ENCODE measurements around the gene TRAF3.

- TF ChIP-seq, protein P1, sequence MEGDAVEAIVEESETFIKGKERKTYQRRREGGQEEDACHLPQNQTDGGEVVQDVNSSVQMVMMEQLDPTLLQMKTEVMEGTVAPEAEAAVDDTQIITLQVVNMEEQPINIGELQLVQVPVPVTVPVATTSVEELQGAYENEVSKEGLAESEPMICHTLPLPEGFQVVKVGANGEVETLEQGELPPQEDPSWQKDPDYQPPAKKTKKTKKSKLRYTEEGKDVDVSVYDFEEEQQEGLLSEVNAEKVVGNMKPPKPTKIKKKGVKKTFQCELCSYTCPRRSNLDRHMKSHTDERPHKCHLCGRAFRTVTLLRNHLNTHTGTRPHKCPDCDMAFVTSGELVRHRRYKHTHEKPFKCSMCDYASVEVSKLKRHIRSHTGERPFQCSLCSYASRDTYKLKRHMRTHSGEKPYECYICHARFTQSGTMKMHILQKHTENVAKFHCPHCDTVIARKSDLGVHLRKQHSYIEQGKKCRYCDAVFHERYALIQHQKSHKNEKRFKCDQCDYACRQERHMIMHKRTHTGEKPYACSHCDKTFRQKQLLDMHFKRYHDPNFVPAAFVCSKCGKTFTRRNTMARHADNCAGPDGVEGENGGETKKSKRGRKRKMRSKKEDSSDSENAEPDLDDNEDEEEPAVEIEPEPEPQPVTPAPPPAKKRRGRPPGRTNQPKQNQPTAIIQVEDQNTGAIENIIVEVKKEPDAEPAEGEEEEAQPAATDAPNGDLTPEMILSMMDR (IDR thresholded peaks at IDR 0.05; ENCODE audit: insufficient read depth, low read depth, low read length), result no peak
- TF ChIP-seq EZH2 (IDR thresholded peaks at IDR 0.05; ENCODE audit: insufficient read depth, low read length), result no peak
Measured at GRCh38 chr14:102817942-102818940, 41.0 kb downstream of the TRAF3 start.

Data from astrocyte (in vitro differentiated cells and primary cell).